ENCODE measurements around the gene ZBTB20.

DNA sequence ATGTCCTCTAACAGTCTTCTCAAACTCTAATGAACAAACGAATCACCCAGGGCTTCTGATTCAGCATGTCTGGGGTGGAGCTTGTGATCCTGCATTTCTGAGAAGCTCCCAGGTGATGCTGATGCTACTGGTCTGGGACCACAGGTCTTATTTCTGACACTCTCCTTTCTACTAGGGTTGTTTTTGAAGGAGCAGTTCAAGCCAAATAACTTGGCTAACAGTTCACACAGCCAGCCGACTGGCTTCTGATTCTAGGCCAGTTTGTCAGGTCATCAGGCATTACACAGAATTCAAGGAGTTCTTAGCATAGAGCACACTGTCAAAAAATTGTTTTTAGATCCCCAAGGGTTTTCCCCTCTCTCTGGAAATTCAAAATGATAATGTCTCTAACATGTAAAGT, 752.5 kb downstream of the ZBTB20 start:
- TF ChIP-seq CTCF (IDR thresholded peaks at IDR 0.05), result no peak
- no peak for TF ChIP-seq POLR2A (IDR thresholded peaks at IDR 0.05; ENCODE audit: low read depth)
- no peak for TF ChIP-seq POLR2AphosphoS5 (IDR thresholded peaks at IDR 0.05)

All from esophagus muscularis mucosa (tissue), 3 donors.